MM.1S (cell line): ENCODE data around the gene SCO1.

ENCODE experiments used
- DNase-seq: peaks from one replicate; pipeline ENCODE4 v3.0.0-alpha.2; 2015
- H2AFZ ChIP-seq: fragments of 300-600 bp; sonication (generic); 2 replicates; pipeline ENCODE4 v1.6.0; 2016; ENCODE audit warnings: antibody characterized with exemption, low read length
- H3F3A ChIP-seq: fragments of 300-600 bp; sonication (generic); 2 replicates; pipeline ENCODE4 v1.6.1; 2016; ENCODE audit warnings: mild to moderate bottlenecking, antibody characterized with exemption, low read length, moderate library complexity, mixed read lengths; ENCODE audit not compliant: insufficient read depth
- H3K27ac ChIP-seq: fragments of 300-600 bp; sonication (generic); 2 replicates; pipeline ENCODE4 v1.5.1; 2016; ENCODE audit warnings: mild to moderate bottlenecking, low read length
- H3K27me3 ChIP-seq: fragments of 300-600 bp; sonication (generic); replicated peaks from 2 replicates; pipeline ENCODE4 v1.6.0; 2016; ENCODE audit warnings: low read length; ENCODE audit not compliant: insufficient read depth
- H3K36me3 ChIP-seq: fragments of 300-600 bp; sonication (generic); replicated peaks from 2 replicates; pipeline ENCODE4 v1.6.1; 2016; ENCODE audit warnings: mild to moderate bottlenecking, low read length, mixed read lengths; ENCODE audit not compliant: insufficient read depth
- H3K4me1 ChIP-seq: fragments of 300-600 bp; sonication (generic); 2 replicates; pipeline ENCODE4 v1.6.1; 2016; ENCODE audit warnings: low read length, mixed read lengths
- H3K4me2 ChIP-seq: fragments of 300-600 bp; sonication (generic); 2 replicates; pipeline ENCODE4 v1.6.0; 2016; ENCODE audit warnings: low read depth, low read length
- H3K4me3 ChIP-seq: fragments of 300-600 bp; sonication (generic); 2 replicates; pipeline ENCODE4 v1.5.1; 2016; ENCODE audit warnings: low read length, mixed read lengths
- H3K79me2 ChIP-seq: fragments of 300-600 bp; sonication (generic); 2 replicates; pipeline ENCODE4 v1.6.1; 2016; ENCODE audit warnings: mixed run types, low read length, mixed read lengths
- H3K9ac ChIP-seq: fragments of 300-600 bp; sonication (generic); 2 replicates; pipeline ENCODE4 v1.6.1; 2016; ENCODE audit warnings: low read length, mixed read lengths
- H3K9me2 ChIP-seq: fragments of 300-600 bp; sonication (generic); replicated peaks from 2 replicates; pipeline ENCODE4 v1.6.1; 2016; ENCODE audit warnings: mild to moderate bottlenecking, low read length, mixed read lengths; ENCODE audit not compliant: insufficient read depth
- H3K9me3 ChIP-seq: fragments of 300-600 bp; sonication (generic); replicated peaks from 2 replicates; pipeline ENCODE4 v1.6.1; 2016; ENCODE audit warnings: mild to moderate bottlenecking, low read length, mixed read lengths; ENCODE audit not compliant: insufficient read depth
- H4K20me1 ChIP-seq: fragments of 300-600 bp; sonication (generic); 2 replicates; pipeline ENCODE4 v1.6.1; 2016; ENCODE audit warnings: mild to moderate bottlenecking, low read length, moderate library complexity, mixed read lengths; ENCODE audit not compliant: insufficient read depth
- EZH2 ChIP-seq: fragments of 300-600 bp; sonication (generic); optimal IDR thresholded peaks from 2 replicates; pipeline ENCODE3; 2017; ENCODE audit warnings: low read depth, mild to moderate bottlenecking, antibody characterized with exemption, low read length, mixed read lengths
- EZH2phosphoT487 ChIP-seq: fragments of 300-600 bp; sonication (generic); IDR thresholded peaks from 2 replicates; pipeline ENCODE4 v1.6.1; 2018; ENCODE audit warnings: antibody characterized with exemption, low read length
- TF ChIP-seq, protein P1 (sequence below): fragments of 300-600 bp; sonication (generic); IDR thresholded peaks from 2 replicates; pipeline ENCODE4 v1.5.1; 2016; ENCODE audit warnings: antibody characterized with exemption, low read length, mixed read lengths

SCO1 gene

DNA sequence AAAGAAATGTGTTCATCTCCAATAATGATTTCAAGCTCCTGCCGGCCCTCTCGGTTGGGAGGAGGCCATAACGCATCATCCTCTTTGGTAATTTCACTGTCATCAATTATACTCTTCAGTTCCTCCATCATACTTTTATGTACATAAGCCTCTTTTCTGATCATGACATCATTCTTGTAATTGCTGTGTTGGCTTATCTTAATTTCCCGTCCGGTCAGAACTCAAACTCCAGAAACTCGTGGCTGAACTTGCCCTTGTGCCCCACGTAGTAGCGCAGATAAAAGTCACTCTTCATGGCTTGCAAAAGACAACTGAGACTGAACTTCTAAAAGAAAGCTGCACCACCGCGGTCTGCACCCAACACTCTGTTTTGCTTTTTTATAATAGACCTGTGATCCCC, 18.9 kb upstream of the SCO1 start:
- Histone ChIP-seq H3K4me1 (no peaks in the 10 kb centered on the region), H3K4me2 (no peak overlapping the region), H3K27me3 (no peaks in the 10 kb centered on the region), H3K36me3 (0 out of 2 replicates have a peak, but pooled peaks cover 1% of the 10 kb centered on the region), H2AFZ (no peak overlapping the region), H3K9me3 (no peaks in the 10 kb centered on the region), H3K79me2 (no peaks in the 10 kb centered on the region), H3K27ac (no peak overlapping the region), H3F3A (no peaks in the 10 kb centered on the region), H3K9me2 (no peaks in the 10 kb centered on the region), H4K20me1 (no peaks in the 10 kb centered on the region), H3K9ac (no peak overlapping the region), H3K4me3 (no peak overlapping the region)
- TF ChIP-seq, protein P1, sequence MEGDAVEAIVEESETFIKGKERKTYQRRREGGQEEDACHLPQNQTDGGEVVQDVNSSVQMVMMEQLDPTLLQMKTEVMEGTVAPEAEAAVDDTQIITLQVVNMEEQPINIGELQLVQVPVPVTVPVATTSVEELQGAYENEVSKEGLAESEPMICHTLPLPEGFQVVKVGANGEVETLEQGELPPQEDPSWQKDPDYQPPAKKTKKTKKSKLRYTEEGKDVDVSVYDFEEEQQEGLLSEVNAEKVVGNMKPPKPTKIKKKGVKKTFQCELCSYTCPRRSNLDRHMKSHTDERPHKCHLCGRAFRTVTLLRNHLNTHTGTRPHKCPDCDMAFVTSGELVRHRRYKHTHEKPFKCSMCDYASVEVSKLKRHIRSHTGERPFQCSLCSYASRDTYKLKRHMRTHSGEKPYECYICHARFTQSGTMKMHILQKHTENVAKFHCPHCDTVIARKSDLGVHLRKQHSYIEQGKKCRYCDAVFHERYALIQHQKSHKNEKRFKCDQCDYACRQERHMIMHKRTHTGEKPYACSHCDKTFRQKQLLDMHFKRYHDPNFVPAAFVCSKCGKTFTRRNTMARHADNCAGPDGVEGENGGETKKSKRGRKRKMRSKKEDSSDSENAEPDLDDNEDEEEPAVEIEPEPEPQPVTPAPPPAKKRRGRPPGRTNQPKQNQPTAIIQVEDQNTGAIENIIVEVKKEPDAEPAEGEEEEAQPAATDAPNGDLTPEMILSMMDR = no peak
- TF ChIP-seq EZH2phosphoT487 (no peak), EZH2 (no peak)
- DNase-seq = no peak

DNA sequence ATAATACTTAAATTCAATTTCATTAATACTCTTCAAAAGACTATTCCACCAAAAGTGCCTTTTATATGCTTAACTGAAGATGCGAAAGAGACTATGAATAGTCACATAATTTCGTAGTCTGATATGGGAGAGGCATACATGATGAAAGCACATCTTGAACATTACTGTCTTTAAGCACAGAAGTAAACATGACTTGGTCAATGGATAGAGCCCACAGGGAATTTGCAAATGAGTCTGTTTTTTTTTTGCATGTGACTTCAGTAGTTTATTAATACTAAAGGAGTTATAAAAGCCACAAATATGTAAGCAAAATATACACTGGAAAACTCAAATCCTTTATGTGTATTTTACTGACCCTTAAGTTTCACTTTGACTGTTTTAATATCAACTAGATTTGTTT, 16.0 kb upstream of the SCO1 start:
- Histone ChIP-seq H3K79me2 (no peaks in the 10 kb centered on the region), H3K4me3 (no peak overlapping the region), H3K4me1 (no peaks in the 10 kb centered on the region), H2AFZ (no peak overlapping the region), H3F3A (no peaks in the 10 kb centered on the region), H3K9me2 (no peaks in the 10 kb centered on the region), H3K9ac (no peak overlapping the region), H3K9me3 (no peaks in the 10 kb centered on the region), H4K20me1 (no peaks in the 10 kb centered on the region), H3K4me2 (no peak overlapping the region), H3K27me3 (no peaks in the 10 kb centered on the region), H3K36me3 (0 out of 2 replicates have a peak, but pooled peaks cover 6% of the 10 kb centered on the region), H3K27ac (no peak overlapping the region)
- TF ChIP-seq EZH2phosphoT487 (no peak), EZH2 (no peak)
- TF ChIP-seq, protein P1 = no peak
- DNase-seq = no peak

DNA sequence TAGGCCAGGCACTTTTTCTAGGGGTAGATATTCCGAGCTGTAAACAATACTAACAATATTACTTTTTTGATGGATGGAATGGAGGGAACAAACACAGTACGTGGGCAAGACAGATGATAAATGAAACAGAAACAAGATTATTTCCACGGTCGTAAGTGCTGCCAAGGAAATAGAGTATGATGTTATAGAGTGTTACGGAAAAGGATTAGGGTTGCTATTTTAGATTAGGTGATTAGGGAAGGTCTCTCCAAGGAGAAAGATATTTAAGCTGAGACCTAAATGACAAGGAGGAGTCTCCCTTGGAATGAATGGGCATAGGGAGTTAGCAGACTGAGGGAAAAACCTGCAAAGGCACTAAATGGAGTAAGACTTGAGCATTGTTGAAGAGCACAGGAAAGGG, 8.4 kb upstream of the SCO1 start:
- peaks cover under 1% of the 10 kb centered on the region; the same call in 1 of the 2 replicates for H3K36me3 ChIP-seq
- no peaks in the 10 kb centered on the region for H3K79me2 ChIP-seq
- no peak overlapping the region for H3K4me2 ChIP-seq
- DNase-seq = no peak
- H3K9me2 ChIP-seq = no peaks in the 10 kb centered on the region
- H3K9me3 ChIP-seq = no peaks in the 10 kb centered on the region
- no peaks in the 10 kb centered on the region for H3F3A ChIP-seq
- H3K9ac ChIP-seq = no peak overlapping the region
- H3K27me3 ChIP-seq = no peaks in the 10 kb centered on the region
- no peak overlapping the region for H3K4me3 ChIP-seq
- H2AFZ ChIP-seq = no peak overlapping the region
- no peaks in the 10 kb centered on the region for H4K20me1 ChIP-seq
- no peaks in the 10 kb centered on the region for H3K4me1 ChIP-seq
- H3K27ac ChIP-seq = no peak overlapping the region
- TF ChIP-seq EZH2phosphoT487 (no peak), EZH2 (no peak)
- TF ChIP-seq, protein P1 = no peak
